ENCODE measurements around the gene MANEAL.

- TF ChIP-seq CTCF (IDR thresholded peaks at IDR 0.05): no peak
- TF ChIP-seq ZFX (IDR thresholded peaks at IDR 0.05; ENCODE audit: borderline replicate concordance): no peak
These were observed 31.9 kb downstream of the MANEAL start for GRCh38 chr1:37825506-37825905.

All from 22Rv1 (cell line).